ENCODE measurements around the gene ERC2.

Gene ERC2

DNA sequence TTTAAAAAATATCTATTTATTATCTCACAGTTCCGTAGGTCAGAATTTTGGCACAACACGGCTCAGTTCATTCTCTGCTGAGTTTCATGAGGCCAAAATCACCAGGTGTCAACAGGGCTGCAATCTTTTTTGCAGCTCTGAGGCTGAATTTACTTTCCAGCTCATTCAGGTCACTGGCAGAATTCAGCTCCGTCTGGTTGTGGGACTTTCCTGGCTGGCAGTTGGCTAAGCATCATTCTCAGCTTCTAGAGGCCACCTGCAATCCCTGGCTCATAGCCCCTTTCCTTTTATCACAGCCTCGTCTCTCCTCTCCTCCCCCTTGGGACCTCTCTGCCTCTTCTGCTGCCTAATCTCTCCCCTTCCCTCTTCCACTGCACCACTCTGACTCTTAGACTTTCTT lies 807.1 kb downstream of the ERC2 start:
- TF ChIP-seq, protein P1, sequence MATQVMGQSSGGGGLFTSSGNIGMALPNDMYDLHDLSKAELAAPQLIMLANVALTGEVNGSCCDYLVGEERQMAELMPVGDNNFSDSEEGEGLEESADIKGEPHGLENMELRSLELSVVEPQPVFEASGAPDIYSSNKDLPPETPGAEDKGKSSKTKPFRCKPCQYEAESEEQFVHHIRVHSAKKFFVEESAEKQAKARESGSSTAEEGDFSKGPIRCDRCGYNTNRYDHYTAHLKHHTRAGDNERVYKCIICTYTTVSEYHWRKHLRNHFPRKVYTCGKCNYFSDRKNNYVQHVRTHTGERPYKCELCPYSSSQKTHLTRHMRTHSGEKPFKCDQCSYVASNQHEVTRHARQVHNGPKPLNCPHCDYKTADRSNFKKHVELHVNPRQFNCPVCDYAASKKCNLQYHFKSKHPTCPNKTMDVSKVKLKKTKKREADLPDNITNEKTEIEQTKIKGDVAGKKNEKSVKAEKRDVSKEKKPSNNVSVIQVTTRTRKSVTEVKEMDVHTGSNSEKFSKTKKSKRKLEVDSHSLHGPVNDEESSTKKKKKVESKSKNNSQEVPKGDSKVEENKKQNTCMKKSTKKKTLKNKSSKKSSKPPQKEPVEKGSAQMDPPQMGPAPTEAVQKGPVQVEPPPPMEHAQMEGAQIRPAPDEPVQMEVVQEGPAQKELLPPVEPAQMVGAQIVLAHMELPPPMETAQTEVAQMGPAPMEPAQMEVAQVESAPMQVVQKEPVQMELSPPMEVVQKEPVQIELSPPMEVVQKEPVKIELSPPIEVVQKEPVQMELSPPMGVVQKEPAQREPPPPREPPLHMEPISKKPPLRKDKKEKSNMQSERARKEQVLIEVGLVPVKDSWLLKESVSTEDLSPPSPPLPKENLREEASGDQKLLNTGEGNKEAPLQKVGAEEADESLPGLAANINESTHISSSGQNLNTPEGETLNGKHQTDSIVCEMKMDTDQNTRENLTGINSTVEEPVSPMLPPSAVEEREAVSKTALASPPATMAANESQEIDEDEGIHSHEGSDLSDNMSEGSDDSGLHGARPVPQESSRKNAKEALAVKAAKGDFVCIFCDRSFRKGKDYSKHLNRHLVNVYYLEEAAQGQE (IDR thresholded peaks at IDR 0.05; ENCODE audit: low read depth): no peak
- TF ChIP-seq CEBPB (IDR thresholded peaks at IDR 0.05) (no peak), ZBTB7A (IDR thresholded peaks at IDR 0.05; ENCODE audit: low read depth) (no peak), CREB1 (IDR thresholded peaks at IDR 0.05; ENCODE audit: low read depth) (no peak), RAD21 (IDR thresholded peaks at IDR 0.05; ENCODE audit: low read depth) (no peak), NFIC (IDR thresholded peaks at IDR 0.05) (no peak), TEAD4 (IDR thresholded peaks at IDR 0.05) (no peak), EP300 (IDR thresholded peaks at IDR 0.05; ENCODE audit: borderline replicate concordance) (no peak), TCF12 (IDR thresholded peaks at IDR 0.05; ENCODE audit: low read depth) (no peak), EGR1 (IDR thresholded peaks at IDR 0.05) (no peak), FOXM1 (IDR thresholded peaks at IDR 0.05; ENCODE audit: borderline replicate concordance, low read depth) (no peak), YY1 (IDR thresholded peaks at IDR 0.05; ENCODE audit: low read depth) (no peak), TAF1 (IDR thresholded peaks at IDR 0.05; ENCODE audit: low read depth) (no peak)
- TF ChIP-seq, protein P2, sequence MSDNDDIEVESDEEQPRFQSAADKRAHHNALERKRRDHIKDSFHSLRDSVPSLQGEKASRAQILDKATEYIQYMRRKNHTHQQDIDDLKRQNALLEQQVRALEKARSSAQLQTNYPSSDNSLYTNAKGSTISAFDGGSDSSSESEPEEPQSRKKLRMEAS (IDR thresholded peaks at IDR 0.05): no peak
- TF ChIP-seq, protein P3, sequence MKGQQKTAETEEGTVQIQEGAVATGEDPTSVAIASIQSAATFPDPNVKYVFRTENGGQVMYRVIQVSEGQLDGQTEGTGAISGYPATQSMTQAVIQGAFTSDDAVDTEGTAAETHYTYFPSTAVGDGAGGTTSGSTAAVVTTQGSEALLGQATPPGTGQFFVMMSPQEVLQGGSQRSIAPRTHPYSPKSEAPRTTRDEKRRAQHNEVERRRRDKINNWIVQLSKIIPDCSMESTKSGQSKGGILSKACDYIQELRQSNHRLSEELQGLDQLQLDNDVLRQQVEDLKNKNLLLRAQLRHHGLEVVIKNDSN (IDR thresholded peaks at IDR 0.05): no peak

DNA sequence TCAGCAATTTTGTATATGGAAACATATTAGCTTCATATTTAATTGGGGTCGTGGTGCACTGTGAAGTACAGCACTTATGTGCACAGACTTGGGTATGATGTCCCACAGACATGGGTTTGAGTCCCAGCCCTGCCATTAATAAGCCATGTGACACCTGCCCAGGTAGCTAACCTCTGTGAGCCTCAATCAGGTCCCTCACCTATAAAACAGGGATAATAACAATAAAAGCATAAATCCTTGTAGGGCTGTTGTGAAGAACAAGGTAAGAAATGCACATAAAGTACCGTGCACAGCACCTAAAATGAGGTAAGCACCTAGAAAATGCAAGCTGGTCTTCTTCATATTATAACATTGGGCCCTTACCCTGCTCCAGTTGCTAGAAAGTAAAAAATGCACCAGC lies 807.6 kb downstream of the ERC2 start:
- TF ChIP-seq FOXM1 (IDR thresholded peaks at IDR 0.05; ENCODE audit: borderline replicate concordance, low read depth) (no peak), NFIC (IDR thresholded peaks at IDR 0.05) (no peak), RAD21 (IDR thresholded peaks at IDR 0.05; ENCODE audit: low read depth) (no peak), YY1 (IDR thresholded peaks at IDR 0.05; ENCODE audit: low read depth) (no peak), EP300 (IDR thresholded peaks at IDR 0.05; ENCODE audit: borderline replicate concordance) (no peak), EGR1 (IDR thresholded peaks at IDR 0.05) (no peak)
- TF ChIP-seq, protein P2 (IDR thresholded peaks at IDR 0.05): no peak
- TF ChIP-seq, protein P1 (IDR thresholded peaks at IDR 0.05; ENCODE audit: low read depth): no peak

DNA sequence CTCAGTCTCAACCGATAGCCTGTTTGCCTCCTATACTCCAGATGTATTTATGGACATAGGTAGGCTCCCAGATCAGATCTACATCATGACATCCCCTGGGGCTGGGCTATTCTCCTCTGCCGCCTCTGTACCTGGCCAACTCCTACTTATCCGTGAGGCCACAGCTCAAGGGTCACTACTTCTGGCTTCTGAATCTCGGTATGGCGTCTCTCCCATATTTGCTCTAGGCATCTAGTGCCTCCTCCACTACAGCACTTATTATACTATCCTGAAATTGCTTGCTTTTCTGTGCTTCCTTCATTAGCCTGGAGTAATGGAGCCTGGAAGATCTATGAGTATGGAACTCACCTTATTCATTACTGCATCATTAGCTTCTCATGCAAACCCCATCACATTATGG lies 808.6 kb downstream of the ERC2 start:
- TF ChIP-seq TEAD4 (IDR thresholded peaks at IDR 0.05): no peak
- TF ChIP-seq, protein P2 (IDR thresholded peaks at IDR 0.05): no peak
- TF ChIP-seq CREB1 (IDR thresholded peaks at IDR 0.05; ENCODE audit: low read depth): no peak
- TF ChIP-seq TAF1 (IDR thresholded peaks at IDR 0.05; ENCODE audit: low read depth): no peak
- TF ChIP-seq, protein P1 (IDR thresholded peaks at IDR 0.05; ENCODE audit: low read depth): no peak
- no peak for TF ChIP-seq NFIC (IDR thresholded peaks at IDR 0.05)
- TF ChIP-seq, protein P3 (IDR thresholded peaks at IDR 0.05): no peak
- TF ChIP-seq ZBTB7A (IDR thresholded peaks at IDR 0.05; ENCODE audit: low read depth): no peak
- no peak for TF ChIP-seq CEBPB (IDR thresholded peaks at IDR 0.05)

DNA sequence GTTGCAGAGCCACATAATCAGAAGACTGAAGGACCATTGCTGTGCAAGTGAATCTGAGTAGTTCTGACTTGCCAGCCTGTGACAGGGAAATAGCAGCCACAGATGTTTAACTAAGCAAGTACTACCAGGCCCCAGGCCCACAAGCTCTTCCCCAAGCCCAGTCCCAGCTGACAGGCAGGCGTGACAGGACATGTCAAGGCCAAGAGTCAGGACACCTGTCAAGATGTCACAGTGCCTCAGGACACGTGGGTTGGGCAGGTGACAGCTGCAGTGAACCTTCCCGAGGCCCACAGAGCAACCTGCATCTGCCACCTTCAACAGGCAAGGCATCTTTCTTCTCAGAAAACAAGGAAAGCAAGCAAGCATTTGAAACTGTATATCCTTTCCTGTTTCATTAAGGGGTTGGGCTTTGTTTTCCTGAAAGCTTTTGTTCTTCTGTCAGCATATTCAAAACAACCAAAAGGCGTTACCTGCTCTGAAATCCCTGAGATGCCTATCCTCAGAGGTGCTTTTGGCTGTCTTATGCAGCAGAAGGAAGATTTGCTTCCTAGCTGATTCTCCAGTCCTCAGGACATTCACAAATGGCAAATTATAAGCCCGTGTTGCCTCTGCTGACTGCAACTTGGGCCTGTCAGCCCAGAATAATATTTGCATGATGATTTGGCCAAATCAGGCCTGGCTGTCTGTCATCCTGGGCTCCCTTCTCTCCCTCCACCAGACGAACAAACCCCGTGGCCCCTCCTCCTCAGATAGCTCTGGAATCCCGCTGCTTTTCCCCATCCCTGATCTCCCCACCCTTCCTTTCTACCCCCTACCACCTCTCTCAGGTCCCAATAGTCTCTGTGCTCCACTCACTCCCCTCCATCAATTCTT lies 809.3 kb downstream of the ERC2 start:
- TF ChIP-seq CEBPB (IDR thresholded peaks at IDR 0.05) (no peak), YY1 (IDR thresholded peaks at IDR 0.05; ENCODE audit: low read depth) (no peak), CREB1 (IDR thresholded peaks at IDR 0.05; ENCODE audit: low read depth) (no peak), EP300 (IDR thresholded peaks at IDR 0.05; ENCODE audit: borderline replicate concordance) (no peak), NFIC (IDR thresholded peaks at IDR 0.05) (no peak), EGR1 (IDR thresholded peaks at IDR 0.05) (no peak)
- TF ChIP-seq, protein P2 (IDR thresholded peaks at IDR 0.05): no peak

Measured in Ishikawa (cell line).